PFSK-1 (cell line): Measurements from ENCODE around the gene SLC1A6.

Experiments used
- FOXP2 ChIP-seq: optimal IDR thresholded peaks from 2 replicates; pipeline ENCODE3; 2011; ENCODE audit warnings: borderline replicate concordance, control low read depth, inconsistent platforms; ENCODE audit not compliant: insufficient read depth; ENCODE audit errors: extremely low read length, extremely low read depth
- POLR2AphosphoS5 ChIP-seq: IDR thresholded peaks from 2 replicates; pipeline ENCODE4 v1.6.1; 2012; ENCODE audit warnings: low read depth, mild to moderate bottlenecking, control low read depth, low read length, moderate library complexity
- SIN3A ChIP-seq: IDR thresholded peaks from 2 replicates; pipeline ENCODE4 v1.6.1; 2012; ENCODE audit warnings: mild to moderate bottlenecking, low read length, moderate library complexity, borderline replicate concordance; ENCODE audit not compliant: insufficient read depth
- TAF1 ChIP-seq: IDR thresholded peaks from 2 replicates; pipeline ENCODE4 v1.6.1; 2012; ENCODE audit warnings: low read length, control low read depth, borderline replicate concordance; ENCODE audit not compliant: insufficient read depth
- TF ChIP-seq, protein P1 (sequence below), 2 experiments: IDR thresholded peaks; 2 replicates each; pipeline versions ENCODE4 v1.6.1 to v1.8.0; 2011 to 2012; ENCODE audit warnings: low read depth in 2 of 2, low read length in 2 of 2, control low read depth in 1 of 2, inconsistent platforms in 1 of 2, mild to moderate bottlenecking in 1 of 2, moderate library complexity in 1 of 2; ENCODE audit not compliant: insufficient read depth in 1 of 2

Gene SLC1A6

DNA sequence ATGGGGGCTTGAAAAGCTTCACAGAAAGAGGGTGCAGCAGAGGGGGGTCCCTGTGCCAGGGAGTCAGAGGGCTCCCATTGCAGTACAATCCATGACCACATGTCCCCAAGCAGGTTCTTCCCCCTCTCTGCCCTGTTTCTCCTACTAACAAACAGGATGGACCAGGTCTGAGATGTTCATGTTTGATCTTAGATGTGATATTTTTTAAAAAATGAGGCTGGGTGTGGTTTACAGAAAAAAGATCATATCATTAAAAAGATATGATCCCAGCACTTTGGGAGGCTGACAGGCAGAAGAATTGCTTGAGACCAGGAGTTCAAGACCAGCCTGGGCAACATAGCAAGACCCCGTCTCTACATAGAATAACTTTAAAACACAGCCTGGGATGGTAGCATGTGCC is 29.2 kb downstream of the SLC1A6 start:
- TF ChIP-seq, protein P1, sequence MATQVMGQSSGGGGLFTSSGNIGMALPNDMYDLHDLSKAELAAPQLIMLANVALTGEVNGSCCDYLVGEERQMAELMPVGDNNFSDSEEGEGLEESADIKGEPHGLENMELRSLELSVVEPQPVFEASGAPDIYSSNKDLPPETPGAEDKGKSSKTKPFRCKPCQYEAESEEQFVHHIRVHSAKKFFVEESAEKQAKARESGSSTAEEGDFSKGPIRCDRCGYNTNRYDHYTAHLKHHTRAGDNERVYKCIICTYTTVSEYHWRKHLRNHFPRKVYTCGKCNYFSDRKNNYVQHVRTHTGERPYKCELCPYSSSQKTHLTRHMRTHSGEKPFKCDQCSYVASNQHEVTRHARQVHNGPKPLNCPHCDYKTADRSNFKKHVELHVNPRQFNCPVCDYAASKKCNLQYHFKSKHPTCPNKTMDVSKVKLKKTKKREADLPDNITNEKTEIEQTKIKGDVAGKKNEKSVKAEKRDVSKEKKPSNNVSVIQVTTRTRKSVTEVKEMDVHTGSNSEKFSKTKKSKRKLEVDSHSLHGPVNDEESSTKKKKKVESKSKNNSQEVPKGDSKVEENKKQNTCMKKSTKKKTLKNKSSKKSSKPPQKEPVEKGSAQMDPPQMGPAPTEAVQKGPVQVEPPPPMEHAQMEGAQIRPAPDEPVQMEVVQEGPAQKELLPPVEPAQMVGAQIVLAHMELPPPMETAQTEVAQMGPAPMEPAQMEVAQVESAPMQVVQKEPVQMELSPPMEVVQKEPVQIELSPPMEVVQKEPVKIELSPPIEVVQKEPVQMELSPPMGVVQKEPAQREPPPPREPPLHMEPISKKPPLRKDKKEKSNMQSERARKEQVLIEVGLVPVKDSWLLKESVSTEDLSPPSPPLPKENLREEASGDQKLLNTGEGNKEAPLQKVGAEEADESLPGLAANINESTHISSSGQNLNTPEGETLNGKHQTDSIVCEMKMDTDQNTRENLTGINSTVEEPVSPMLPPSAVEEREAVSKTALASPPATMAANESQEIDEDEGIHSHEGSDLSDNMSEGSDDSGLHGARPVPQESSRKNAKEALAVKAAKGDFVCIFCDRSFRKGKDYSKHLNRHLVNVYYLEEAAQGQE (IDR thresholded peaks at IDR 0.05; ENCODE audit: insufficient read depth in 1 of 2, low read depth in 2 of 2, low read length in 2 of 2) = no peak

DNA sequence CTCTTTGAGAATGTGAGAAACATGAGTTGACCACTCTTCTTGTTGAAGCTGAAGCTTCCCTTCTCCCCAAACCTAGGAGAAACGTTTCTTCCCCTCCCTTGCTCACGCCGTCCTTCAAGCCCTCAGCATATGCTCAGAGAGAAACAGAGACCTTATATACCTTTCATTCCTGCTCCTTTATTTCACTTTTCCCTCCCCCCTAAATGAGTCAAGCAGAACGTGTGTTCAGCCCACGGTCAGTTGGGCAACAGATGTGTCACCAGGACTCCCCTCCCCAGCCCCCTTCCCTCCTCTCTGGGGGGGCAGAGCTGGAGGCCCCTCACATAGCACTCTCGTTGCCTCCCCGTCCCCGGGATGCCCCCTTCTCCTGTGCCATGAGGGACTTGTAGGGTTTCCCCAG is 29.8 kb downstream of the SLC1A6 start:
- TF ChIP-seq FOXP2 = no peak
- no peak for TF ChIP-seq TAF1
- TF ChIP-seq SIN3A = no peak
- no peak for TF ChIP-seq POLR2AphosphoS5
- TF ChIP-seq, protein P1 (IDR thresholded peaks at IDR 0.05; ENCODE audit: insufficient read depth in 1 of 2, low read depth in 2 of 2, low read length in 2 of 2) = no peak

DNA sequence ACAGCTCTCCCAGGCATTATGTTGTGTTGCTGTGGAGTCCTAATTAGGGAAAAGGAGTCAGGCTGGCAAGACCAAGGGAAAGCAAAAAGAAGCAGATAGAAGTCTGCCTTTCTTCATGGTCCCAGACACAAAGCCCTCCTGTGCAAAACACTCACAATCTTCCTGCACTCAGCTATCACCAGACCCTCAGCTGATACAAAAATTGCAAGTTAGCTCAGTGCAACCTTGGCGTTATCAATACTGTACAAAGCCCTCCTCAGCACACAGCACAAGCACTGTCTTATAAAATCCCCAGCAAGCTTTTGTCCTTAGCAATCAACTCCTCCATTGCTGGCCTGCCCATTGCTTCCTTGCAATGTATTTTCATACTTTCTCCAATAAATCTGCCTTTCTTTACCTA is 35.2 kb downstream of the SLC1A6 start:
- TF ChIP-seq, protein P1 (IDR thresholded peaks at IDR 0.05; ENCODE audit: insufficient read depth in 1 of 2, low read depth in 2 of 2, low read length in 2 of 2) = no peak
- TF ChIP-seq TAF1 (no peak), FOXP2 (no peak)

DNA sequence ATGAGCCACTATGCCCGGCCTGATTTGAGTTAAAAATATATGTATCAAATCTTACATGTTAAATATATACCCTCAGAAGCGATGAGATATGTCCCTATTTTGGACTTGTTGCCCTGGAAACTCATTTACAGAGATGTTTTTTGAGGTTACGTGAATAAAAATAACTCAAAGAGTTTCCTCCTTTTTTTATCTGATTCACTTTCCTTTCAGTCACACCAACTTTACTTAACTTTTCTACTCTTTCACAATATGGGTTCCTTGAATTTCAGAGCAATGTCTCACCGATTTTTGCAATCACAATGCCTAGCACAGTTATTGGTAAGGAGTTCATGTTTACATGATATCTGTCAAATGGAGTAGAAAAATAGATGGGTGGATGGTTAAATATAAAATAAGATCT is 36.1 kb downstream of the SLC1A6 start:
- no peak for TF ChIP-seq TAF1

DNA sequence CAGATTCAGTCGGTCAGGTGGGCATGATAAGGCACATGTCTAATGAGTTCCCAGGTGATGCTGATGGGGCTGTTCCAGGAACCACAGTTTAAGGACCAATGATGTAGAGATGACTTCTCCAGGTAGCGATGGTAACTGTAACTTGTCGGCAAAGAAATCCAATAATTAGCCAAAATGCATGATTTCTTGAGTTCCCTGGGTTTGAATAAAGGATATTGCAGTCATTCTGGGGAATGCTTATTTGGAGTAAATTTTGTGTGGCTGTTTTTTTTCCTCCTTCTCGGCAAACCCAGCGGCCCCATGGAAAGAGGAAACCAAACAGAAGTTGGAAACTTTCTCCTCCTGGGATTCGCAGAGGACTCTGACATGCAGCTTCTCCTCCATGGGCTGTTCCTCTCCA is 38.5 kb downstream of the SLC1A6 start, which contains the start of gene OR7C2:
Gene OR7C2 (plus strand): TSS at position 301 of the 400 bp plus-strand sequence. CDS start 0 bp downstream, at position 301.
- TF ChIP-seq, protein P1 (IDR thresholded peaks at IDR 0.05; ENCODE audit: insufficient read depth in 1 of 2, low read depth in 2 of 2, low read length in 2 of 2) = no peak
- no peak for TF ChIP-seq FOXP2
- TF ChIP-seq TAF1 = no peak
- TF ChIP-seq POLR2AphosphoS5 = no peak
- TF ChIP-seq SIN3A = no peak

DNA sequence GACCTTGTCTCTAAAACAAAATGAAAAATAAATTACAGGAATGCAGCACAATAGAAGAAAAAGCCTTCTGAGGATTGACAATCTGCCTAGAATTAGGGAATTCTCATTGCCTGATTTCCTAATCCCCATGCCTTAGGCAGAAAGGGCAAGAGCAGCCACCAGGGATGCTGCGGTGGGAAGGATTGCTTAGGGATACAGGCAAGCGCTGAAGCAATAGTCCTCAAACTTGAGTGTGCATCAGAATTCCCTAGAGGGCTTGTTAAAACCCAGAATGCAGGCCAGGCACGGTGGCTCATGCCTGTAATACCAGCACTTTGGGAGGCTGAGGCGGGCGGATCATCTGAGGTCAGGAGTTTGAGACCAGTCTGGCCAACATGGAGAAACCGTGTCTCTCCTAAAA is 39.4 kb downstream of the SLC1A6 start:
- no peak for TF ChIP-seq POLR2AphosphoS5
- no peak for TF ChIP-seq TAF1
- TF ChIP-seq FOXP2 = no peak
- TF ChIP-seq SIN3A = no peak
- TF ChIP-seq, protein P1 (IDR thresholded peaks at IDR 0.05; ENCODE audit: insufficient read depth in 1 of 2, low read depth in 2 of 2, low read length in 2 of 2) = no peak
